ENCODE measurements around the gene CLSTN2.

Gene CLSTN2

GRCh38 chr3:140349938-140350337 is 415.0 kb downstream of the CLSTN2 start:
- DNase-seq = no peak

- DNase-seq = no peak
Measured at GRCh38 chr3:140351466-140351865, 416.5 kb downstream of the CLSTN2 start.

GRCh38 chr3:140355481-140355880 is 420.5 kb downstream of the CLSTN2 start:
- DNase-seq = no peak

GRCh38 chr3:140358686-140359085 is 423.7 kb downstream of the CLSTN2 start:
- DNase-seq = no peak

- no peak for DNase-seq
Measured at GRCh38 chr3:140359233-140359995, 424.4 kb downstream of the CLSTN2 start.

GRCh38 chr3:140360332-140360731 is 425.3 kb downstream of the CLSTN2 start:
- DNase-seq = no peak

DNA sequence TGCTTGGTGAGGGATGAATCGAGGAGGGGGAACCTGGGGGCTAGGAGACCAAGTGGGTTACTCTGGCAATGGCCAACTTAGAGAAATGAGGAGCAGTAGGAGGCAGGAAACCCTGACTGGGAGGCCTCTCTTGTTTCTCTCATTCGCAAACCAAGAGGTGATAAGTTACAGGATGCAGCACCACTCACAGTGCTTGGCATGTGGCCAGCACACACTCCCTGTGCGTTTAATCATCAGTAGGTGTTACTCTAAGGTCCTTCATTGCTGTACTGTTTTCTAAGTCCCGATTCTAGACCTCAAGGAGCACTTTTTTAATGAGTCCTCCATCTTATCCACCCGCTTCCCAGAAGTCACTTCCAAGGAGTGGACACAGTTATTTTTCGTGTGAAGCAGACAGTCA is 428.8 kb downstream of the CLSTN2 start:
- no peak for DNase-seq

GRCh38 chr3:140365872-140366697 is 431.1 kb downstream of the CLSTN2 start:
- DNase-seq = peak; percentile 4

- no peak for DNase-seq
Measured at GRCh38 chr3:140368223-140368811, 433.3 kb downstream of the CLSTN2 start.

- DNase-seq = no peak
Measured at GRCh38 chr3:140370686-140371085, 435.7 kb downstream of the CLSTN2 start.

DNA sequence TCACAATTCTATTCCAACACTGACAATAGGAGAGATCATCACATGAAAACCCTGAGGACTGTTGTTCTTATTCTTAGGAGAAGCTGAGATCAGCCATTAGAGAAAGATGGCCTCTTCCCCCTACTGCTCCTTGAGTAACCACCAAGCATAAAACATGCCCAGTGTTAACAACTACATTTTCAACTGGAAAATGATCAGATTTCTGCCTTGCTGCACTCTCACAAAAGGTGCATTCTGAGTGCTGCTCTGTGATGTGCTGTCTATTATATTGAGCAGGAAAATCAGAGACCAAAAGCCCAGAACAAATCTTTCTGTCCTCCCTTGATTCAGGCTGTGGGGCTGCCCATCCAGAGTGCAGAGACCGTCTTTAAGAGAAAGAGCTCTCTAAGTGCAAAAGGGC is 438.2 kb downstream of the CLSTN2 start:
- DNase-seq = no peak

- no peak for DNase-seq
Measured at GRCh38 chr3:140375002-140375401, 440.0 kb downstream of the CLSTN2 start.

DNA sequence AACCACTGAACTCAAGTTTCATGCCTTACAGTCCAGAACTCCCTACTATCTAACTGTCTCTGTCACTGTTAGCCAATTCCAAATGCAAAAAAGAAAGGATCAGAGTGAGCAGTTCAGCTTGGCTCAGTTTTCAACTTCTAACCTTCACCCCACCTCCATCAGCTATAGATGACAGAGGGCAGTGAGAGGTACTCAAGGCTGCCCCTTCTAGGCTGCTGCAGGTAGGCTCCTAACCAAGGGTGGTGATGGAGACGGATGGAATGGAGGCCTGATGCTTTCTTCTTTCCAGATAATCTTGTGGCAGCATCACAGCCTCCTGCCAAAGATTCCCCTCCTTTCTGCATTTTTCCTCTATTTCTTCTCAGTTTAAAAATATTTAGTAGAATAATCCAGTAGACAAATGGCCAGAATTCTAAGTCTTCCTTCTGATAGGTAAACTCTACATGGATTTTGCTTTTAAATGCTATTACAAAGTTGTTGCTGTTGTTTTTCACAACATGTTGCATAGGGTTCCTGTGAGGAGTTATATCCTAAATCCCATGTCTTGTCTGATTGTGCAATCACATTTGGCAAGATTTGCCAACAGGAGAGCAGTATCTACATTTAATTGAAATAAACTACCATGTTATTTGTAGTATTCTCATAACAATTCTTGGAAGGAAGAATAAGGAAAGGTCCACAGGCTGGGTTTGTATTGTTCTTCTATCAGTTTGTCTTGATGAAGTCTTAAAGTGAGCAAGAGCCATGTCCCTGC is 441.3 kb downstream of the CLSTN2 start:
- no peak for DNase-seq

DNA sequence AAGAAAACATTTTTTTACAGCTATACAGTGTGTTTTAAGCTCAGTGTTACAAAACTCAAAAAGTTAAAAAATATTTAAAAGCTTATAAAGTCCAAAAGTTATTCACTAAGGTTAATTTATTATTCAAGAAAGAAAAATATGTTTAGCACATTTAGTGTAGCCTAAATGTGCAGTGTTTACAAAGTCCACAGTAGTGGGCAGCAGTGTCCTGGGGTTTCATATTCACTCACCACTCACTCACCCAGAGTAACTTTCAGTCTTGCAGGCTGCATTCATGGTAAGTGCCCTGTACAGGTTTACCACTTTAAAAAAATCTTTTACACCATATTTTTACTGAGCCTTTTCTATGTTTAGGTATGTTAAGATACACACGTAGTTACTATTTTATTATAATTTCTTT is 442.7 kb downstream of the CLSTN2 start:
- no peak for DNase-seq

DNA sequence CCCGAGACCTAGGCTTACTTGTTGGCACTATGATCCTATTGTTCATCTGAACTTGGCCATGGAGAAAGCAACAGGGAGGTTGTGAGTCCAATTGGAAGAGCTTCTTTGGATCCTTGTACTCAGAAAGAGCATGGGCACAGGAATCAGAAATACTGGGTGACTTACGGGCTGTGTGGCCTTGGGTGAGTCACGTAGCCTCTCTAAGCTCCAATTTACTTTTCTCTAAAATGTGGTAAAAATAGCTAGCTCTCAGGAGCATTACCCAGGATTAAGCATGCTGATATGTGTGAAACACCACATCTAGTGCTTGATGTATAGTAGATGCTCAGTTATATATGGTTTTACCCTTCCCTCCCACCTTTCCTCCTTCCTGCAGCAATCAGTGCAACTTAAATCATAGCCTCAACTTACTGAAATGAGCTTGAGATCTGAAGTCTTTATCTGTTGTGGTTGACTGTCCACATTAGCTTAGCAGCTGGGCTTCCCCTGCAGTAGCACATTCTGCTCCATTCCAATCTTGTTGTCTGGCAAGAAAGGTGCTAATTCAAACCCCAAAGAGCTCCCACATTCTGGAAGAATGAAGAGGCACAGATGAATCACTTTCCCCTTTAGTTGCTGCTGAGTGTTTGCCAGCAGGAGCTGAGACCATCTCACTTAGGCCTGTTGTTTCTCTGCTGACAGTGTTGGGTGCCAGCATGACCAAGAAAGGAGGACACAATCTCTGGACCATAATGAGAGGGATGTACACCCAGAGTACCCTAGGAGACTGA is 443.8 kb downstream of the CLSTN2 start:
- DNase-seq = no peak

DNA sequence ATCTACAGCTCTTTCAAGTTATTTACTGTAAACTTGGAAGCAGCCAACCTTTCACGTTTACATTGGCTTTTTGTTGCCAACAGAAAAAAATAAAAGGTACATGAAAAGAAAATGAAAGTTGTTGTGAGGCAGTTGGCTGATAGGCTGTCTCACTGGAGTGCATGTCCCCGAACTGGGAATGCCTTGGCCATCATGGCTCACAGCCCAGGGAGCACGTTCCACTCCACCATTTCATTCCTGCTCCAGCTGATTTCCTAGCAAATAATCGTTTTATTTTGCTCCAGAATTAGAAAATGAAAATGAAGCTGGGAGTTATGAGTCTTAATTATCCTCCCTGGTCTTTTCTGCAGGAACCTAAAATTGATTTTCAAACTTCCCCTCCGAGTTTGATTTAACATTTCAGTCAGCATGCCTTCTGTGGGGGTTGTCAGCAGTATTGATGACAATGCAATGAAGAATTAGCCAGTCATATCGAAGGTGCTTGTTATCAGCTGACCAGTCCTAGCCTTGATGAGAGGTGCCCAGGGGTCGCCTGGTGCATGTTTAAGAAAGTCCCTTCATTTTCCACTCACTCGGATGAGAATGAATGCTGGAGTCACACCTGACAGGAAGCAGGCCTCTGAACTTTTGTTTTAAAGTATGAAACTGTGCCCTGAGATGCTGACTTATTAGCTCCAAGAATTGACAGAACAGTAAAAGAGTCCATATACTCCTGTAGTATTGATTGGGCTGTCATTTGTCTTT is 449.2 kb downstream of the CLSTN2 start:
- DNase-seq = no peak

GRCh38 chr3:140384876-140385275 is 449.9 kb downstream of the CLSTN2 start:
- DNase-seq = no peak

GRCh38 chr3:140386357-140387100 is 451.5 kb downstream of the CLSTN2 start:
- no peak for DNase-seq

DNA sequence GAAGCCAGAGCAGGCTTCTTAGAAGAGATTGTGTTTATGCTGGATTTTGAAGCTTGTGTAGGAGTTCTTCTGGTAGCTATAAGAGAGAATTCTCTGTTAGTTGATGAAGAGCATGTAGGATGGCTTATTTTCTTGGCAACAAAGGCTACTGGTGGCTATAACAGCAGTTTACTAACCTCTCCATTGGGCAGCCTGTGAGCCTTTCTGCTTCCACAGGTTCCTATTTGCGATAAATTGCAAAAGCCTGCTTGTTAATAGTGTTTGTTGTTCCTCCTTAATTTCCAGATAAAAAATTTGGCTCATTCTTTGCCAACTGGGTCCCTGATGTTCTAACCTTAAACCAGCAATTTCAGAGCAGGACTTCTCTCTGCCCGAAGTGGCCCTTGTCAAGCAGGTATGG is 452.3 kb downstream of the CLSTN2 start:
- DNase-seq = no peak

- DNase-seq = no peak
Measured at GRCh38 chr3:140388202-140388922, 453.4 kb downstream of the CLSTN2 start.

Measured in fibroblast of skin of scalp (primary cell).